Measurements from ENCODE around the gene TRPM2. TPM values are rescaled to one million over a fixed set of nuclear protein-coding genes. Genes with fewer than 3 reads are reported as not detected.

TRPM2 gene
- total RNA-seq, 1 experiment from 2014 or later: not detected

DNA sequence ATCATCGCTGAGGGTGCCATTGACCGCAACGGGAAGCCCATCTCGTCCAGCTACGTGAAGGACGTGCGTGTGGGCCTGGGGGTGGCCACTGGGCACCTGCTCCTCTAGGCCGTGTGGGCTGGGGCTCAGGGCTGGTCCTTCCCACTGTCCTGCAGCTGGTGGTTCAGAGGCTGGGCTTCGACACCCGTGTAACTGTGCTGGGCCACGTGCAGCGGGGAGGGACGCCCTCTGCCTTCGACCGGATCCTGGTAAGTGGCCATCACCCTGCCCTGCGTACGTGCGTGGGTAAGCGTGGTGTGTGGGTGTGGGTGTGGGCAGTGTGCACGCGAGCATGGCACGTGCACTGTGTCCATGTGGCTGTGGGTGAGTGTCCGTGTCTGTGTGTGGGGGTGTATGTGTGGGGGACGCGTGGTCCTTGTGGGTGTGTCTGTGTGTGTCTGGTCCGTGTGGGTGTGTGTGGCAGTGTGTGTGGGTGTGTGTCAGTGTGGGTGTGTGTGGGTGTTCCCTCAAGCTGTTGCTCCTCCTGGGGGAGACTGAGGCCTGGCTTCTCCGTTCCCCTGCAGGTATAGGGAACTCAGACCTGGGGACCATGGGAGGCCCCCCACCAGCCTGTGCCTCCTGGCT lies 37.0 kb upstream of the TRPM2 start:
- Mint-ChIP-seq H3K36me3 (ENCODE audit: insufficient read depth, unreplicated experiment) (peaks cover 16% of the 10 kb centered on the region), H3K27me3 (ENCODE audit: unreplicated experiment) (no peaks in the 10 kb centered on the region), H3K4me1 (ENCODE audit: low read depth, unreplicated experiment) (no peaks in the 10 kb centered on the region), H3K4me3 (ENCODE audit: low read depth, unreplicated experiment) (no peak overlapping the region), H3K27ac (ENCODE audit: unreplicated experiment) (no peak overlapping the region), H3K9me3 (ENCODE audit: low read depth, unreplicated experiment) (no peaks in the 10 kb centered on the region)
- intact Hi-C loops (cut with micrococcal nuclease; ENCODE audit: unreplicated experiment): no loop called here
- no peak for DNase-seq
- no TSS peak for BruUV-seq (replicated peaks)
- TF ChIP-seq, protein P1, sequence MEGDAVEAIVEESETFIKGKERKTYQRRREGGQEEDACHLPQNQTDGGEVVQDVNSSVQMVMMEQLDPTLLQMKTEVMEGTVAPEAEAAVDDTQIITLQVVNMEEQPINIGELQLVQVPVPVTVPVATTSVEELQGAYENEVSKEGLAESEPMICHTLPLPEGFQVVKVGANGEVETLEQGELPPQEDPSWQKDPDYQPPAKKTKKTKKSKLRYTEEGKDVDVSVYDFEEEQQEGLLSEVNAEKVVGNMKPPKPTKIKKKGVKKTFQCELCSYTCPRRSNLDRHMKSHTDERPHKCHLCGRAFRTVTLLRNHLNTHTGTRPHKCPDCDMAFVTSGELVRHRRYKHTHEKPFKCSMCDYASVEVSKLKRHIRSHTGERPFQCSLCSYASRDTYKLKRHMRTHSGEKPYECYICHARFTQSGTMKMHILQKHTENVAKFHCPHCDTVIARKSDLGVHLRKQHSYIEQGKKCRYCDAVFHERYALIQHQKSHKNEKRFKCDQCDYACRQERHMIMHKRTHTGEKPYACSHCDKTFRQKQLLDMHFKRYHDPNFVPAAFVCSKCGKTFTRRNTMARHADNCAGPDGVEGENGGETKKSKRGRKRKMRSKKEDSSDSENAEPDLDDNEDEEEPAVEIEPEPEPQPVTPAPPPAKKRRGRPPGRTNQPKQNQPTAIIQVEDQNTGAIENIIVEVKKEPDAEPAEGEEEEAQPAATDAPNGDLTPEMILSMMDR (IDR thresholded peaks at IDR 0.05; ENCODE audit: unreplicated experiment): no peak
- CTCF ChIA-PET: no interaction called here

DNA sequence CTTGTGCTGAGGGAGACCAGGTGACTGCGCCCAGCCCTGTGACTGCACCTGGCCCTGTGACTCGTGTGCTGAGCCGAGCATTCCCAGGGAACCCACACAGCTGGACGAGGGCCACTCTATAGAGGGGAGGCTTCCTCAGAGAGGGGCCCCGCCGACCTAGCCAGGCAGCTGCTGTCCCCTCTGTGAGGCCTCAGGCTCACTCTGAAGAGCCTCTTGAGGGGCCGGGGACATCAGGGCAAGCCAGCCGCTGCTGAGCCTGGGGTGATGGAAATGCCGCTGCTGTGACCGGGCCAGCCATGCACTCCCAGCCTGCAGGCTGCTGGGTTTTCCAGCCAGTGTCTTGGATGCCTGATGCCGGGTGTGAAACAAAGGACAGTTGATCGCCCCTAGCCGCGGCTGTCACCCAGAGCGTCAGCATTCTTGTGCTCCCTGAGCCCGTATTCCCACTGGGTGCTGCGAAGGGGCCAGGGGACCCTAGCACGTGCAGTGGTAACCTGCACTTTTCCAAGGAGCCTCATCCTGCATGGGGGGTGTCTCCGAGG lies 36.1 kb upstream of the TRPM2 start:
- no peaks in the 10 kb centered on the region for H3K27me3 Mint-ChIP-seq (ENCODE audit: unreplicated experiment)
- H3K4me1 Mint-ChIP-seq (ENCODE audit: low read depth, unreplicated experiment): no peaks in the 10 kb centered on the region
- H3K36me3 Mint-ChIP-seq (ENCODE audit: insufficient read depth, unreplicated experiment): peaks cover 22% of the 10 kb centered on the region
- intact Hi-C loops (cut with micrococcal nuclease; ENCODE audit: unreplicated experiment): no loop called here
- no TSS peak for BruUV-seq (replicated peaks)
- no peak overlapping the region for H3K4me3 Mint-ChIP-seq (ENCODE audit: low read depth, unreplicated experiment)
- DNase-seq: no peak
- TF ChIP-seq, protein P1 (IDR thresholded peaks at IDR 0.05; ENCODE audit: unreplicated experiment): no peak
- CTCF ChIA-PET: no interaction called here
- no peaks in the 10 kb centered on the region for H3K9me3 Mint-ChIP-seq (ENCODE audit: low read depth, unreplicated experiment)
- no peak overlapping the region for H3K27ac Mint-ChIP-seq (ENCODE audit: unreplicated experiment)

DNA sequence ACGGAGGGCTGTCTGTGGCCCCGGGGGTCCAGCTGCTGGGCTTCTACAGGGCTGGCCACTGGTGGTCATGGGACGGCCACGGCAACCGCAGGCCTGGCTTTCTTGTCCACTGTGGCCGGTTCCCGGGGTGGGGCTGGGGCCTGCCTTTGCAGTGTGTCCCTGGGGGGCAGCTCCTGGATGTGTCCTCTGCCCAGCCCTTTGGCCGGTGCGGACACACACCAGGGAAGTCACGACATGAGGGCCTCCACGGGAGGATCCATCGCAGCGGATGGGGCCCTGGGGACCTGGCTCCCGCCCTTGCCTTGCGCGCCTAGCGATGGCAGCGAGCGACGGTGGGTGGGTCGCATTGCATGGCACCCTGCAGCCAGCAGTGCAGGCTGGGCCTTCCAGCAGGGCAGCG lies 35.5 kb upstream of the TRPM2 start:
- H3K27ac Mint-ChIP-seq (ENCODE audit: unreplicated experiment): no peak overlapping the region
- H3K4me3 Mint-ChIP-seq (ENCODE audit: low read depth, unreplicated experiment): no peak overlapping the region
- H3K27me3 Mint-ChIP-seq (ENCODE audit: unreplicated experiment): no peaks in the 10 kb centered on the region
- CTCF ChIA-PET: no interaction called here
- no peaks in the 10 kb centered on the region for H3K4me1 Mint-ChIP-seq (ENCODE audit: low read depth, unreplicated experiment)
- no peak for DNase-seq
- H3K36me3 Mint-ChIP-seq (ENCODE audit: insufficient read depth, unreplicated experiment): peaks cover 23% of the 10 kb centered on the region
- H3K9me3 Mint-ChIP-seq (ENCODE audit: low read depth, unreplicated experiment): no peaks in the 10 kb centered on the region
- TF ChIP-seq, protein P1 (IDR thresholded peaks at IDR 0.05; ENCODE audit: unreplicated experiment): no peak
- intact Hi-C loops (cut with micrococcal nuclease; ENCODE audit: unreplicated experiment): no loop called here
- BruUV-seq (replicated peaks): no TSS peak

DNA sequence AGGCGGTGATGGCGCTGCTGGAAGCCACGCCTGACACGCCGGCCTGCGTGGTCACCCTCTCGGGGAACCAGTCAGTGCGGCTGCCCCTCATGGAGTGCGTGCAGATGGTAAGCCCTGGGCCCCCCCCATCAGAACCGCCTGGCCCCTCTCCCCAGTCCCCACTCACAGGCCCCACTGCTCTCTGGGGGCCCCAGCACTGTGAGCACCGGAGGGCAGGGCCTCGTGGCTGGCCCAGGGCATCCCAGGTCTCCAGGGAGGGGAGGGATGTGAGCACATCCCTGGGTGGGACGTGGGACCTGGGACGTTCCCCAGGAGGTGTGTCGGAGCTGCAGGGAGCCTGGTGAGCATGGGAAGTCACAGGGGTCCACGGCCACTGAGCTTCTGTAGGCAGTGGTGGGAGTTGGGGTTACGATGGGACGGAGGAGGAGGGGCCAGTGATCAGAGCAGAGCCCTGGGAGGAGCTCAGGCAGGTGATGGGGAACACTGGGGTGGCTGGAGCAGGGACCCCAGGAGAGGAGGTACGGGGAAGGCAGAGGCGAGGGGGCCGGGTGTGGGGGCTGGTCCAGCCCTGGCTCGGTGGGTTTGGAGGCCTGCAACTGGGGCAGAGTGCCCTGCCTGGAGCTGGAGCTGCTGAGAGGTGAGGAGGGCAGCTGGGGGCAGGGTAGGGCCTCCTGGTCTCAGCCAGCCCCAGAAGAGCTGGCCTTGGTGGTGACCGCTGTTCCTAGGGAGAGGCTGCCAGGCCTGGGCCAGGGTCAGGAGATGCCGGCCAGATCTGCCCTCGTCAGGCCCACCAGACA lies 34.7 kb upstream of the TRPM2 start:
- no TSS peak for BruUV-seq (replicated peaks)
- H3K4me1 Mint-ChIP-seq (ENCODE audit: low read depth, unreplicated experiment): no peaks in the 10 kb centered on the region
- intact Hi-C loops (cut with micrococcal nuclease; ENCODE audit: unreplicated experiment): no loop called here
- TF ChIP-seq, protein P1 (IDR thresholded peaks at IDR 0.05; ENCODE audit: unreplicated experiment): no peak
- H3K27ac Mint-ChIP-seq (ENCODE audit: unreplicated experiment): no peak overlapping the region
- H3K4me3 Mint-ChIP-seq (ENCODE audit: low read depth, unreplicated experiment): no peak overlapping the region
- CTCF ChIA-PET: no interaction called here
- no peaks in the 10 kb centered on the region for H3K27me3 Mint-ChIP-seq (ENCODE audit: unreplicated experiment)
- peaks cover 19% of the 10 kb centered on the region for H3K36me3 Mint-ChIP-seq (ENCODE audit: insufficient read depth, unreplicated experiment)
- H3K9me3 Mint-ChIP-seq (ENCODE audit: low read depth, unreplicated experiment): no peaks in the 10 kb centered on the region
- DNase-seq: no peak
